IMR-90 (cell line): ENCODE measurements around the gene MARCHF6. TPM values are rescaled to one million over a fixed set of nuclear protein-coding genes. Genes with fewer than 3 reads are reported as not detected.

Experiments
- ATAC-seq: fragments of 200-7000 bp; cut with Tn5 transposase; 2 replicates; pipeline ENCODE4 v1.9.1; 2020; ENCODE audit warnings: low read depth, mild to moderate bottlenecking, moderate library complexity
- BruUV-seq: library from RNA; stranded (reverse); fragments of 400-500 nt; replicated peaks from 2 replicates; lab custom pipeline; 2021; lab: Mats Ljungman, UMichigan
- CTCF ChIA-PET: fragments of 300-600 bp; formaldehyde crosslinking; extraction: SDS; loops from one replicate; lab custom pipeline; 2021; ENCODE audit warnings: antibody characterized with exemption; lab: Yijun Ruan, JAX
- POLR2A ChIA-PET: fragments of 300-600 bp; sonication (Branson Sonifier 250); formaldehyde crosslinking; loops from one replicate; lab custom pipeline; 2022; ENCODE audit warnings: antibody characterized with exemption; ENCODE audit not compliant: unreplicated experiment; lab: Charles Lee
- DNase-seq: peaks from one replicate; pipeline ENCODE4 v3.0.0; 2013
- H2AFZ ChIP-seq: replicated peaks from 2 replicates; pipeline ENCODE3; 2013; ENCODE audit warnings: low read length, mild to moderate bottlenecking; ENCODE audit not compliant: poor library complexity
- H2AK5ac ChIP-seq: 2 replicates; pipeline ENCODE4 v1.6.1; 2013; ENCODE audit warnings: low read depth, low read length, inconsistent platforms
- H2AK9ac ChIP-seq: replicated peaks from 2 replicates; pipeline ENCODE3; 2013; ENCODE audit warnings: mild to moderate bottlenecking, low read depth, low read length, moderate library complexity; ENCODE audit not compliant: poor library complexity
- H2BK120ac ChIP-seq: 2 replicates; pipeline ENCODE4 v1.6.1; 2013; ENCODE audit warnings: low read depth, low read length, inconsistent platforms
- H2BK15ac ChIP-seq: 3 replicates; pipeline ENCODE4 v1.6.1; 2013; ENCODE audit warnings: low read depth, low read length, inconsistent platforms
- H2BK20ac ChIP-seq: 2 replicates; pipeline ENCODE4 v1.6.1; 2013; ENCODE audit warnings: low read depth, mild to moderate bottlenecking, inconsistent platforms, low read length, moderate library complexity
- H2BK5ac ChIP-seq: 2 replicates; pipeline ENCODE4 v1.6.1; 2013; ENCODE audit warnings: mild to moderate bottlenecking, low read depth, low read length, inconsistent platforms; ENCODE audit not compliant: poor library complexity, severe bottlenecking
- H3K14ac ChIP-seq: replicated peaks from 2 replicates; pipeline ENCODE4 v1.6.1; 2013; ENCODE audit warnings: low read depth, low read length, inconsistent platforms
- H3K18ac ChIP-seq: 2 replicates; pipeline ENCODE4 v1.6.1; 2013; ENCODE audit warnings: low read depth, low read length, control low read depth
- H3K23ac ChIP-seq: 2 replicates; pipeline ENCODE4 v1.6.1; 2013; ENCODE audit warnings: low read depth, low read length, inconsistent platforms
- H3K27ac ChIP-seq: 2 replicates; pipeline ENCODE4 v1.5.1; 2013; ENCODE audit warnings: mild to moderate bottlenecking, control low read depth, low read length; ENCODE audit not compliant: insufficient read depth
- H3K27me3 ChIP-seq: 2 replicates; pipeline ENCODE4 v1.6.1; 2013; ENCODE audit warnings: low read length; ENCODE audit not compliant: control insufficient read depth, insufficient read depth
- H3K36me3 ChIP-seq: 2 replicates; pipeline ENCODE4 v1.6.1; 2013; ENCODE audit warnings: low read length, mixed read lengths; ENCODE audit not compliant: control insufficient read depth, insufficient read depth
- H3K4ac ChIP-seq: 2 replicates; pipeline ENCODE4 v1.6.1; 2013; ENCODE audit warnings: low read depth, low read length, inconsistent platforms
- H3K4me1 ChIP-seq: 2 replicates; pipeline ENCODE4 v1.6.1; 2013; ENCODE audit warnings: low read length, mixed read lengths; ENCODE audit not compliant: control insufficient read depth, insufficient read depth
- H3K4me2 ChIP-seq: 2 replicates; pipeline ENCODE4 v1.6.1; 2013; ENCODE audit warnings: low read depth, mild to moderate bottlenecking, control low read depth, low read length, moderate library complexity
- H3K4me3 ChIP-seq: 2 replicates; pipeline ENCODE4 v1.5.1; 2013; ENCODE audit warnings: low read depth, mild to moderate bottlenecking, control low read depth, low read length, moderate library complexity; ENCODE audit not compliant: insufficient read depth
- H3K56ac ChIP-seq: 2 replicates; pipeline ENCODE4 v1.6.1; 2013; ENCODE audit warnings: low read length, inconsistent platforms; ENCODE audit not compliant: insufficient read depth; ENCODE audit errors: extremely low read depth
- H3K79me1 ChIP-seq, 2 experiments: 2 replicates each; pipeline ENCODE4 v1.6.1; 2013; ENCODE audit warnings: low read length in 2 of 2, inconsistent platforms in 1 of 2, low read depth in 1 of 2
- H3K9ac ChIP-seq: 2 replicates; pipeline ENCODE4 v1.6.1; 2013; ENCODE audit warnings: low read depth, low read length, control low read depth
- H3K9me1 ChIP-seq: 2 replicates; pipeline ENCODE4 v1.6.1; 2013; ENCODE audit warnings: low read length, inconsistent platforms; ENCODE audit not compliant: insufficient read depth
- H3K9me3 ChIP-seq: 2 replicates; pipeline ENCODE4 v1.6.1; 2013; ENCODE audit warnings: low read length; ENCODE audit not compliant: control insufficient read depth, insufficient read depth
- H4K20me1 ChIP-seq: 2 replicates; pipeline ENCODE4 v1.6.1; 2013; ENCODE audit warnings: low read length, inconsistent platforms; ENCODE audit not compliant: insufficient read depth
- H4K5ac ChIP-seq: 2 replicates; pipeline ENCODE4 v1.6.1; 2013; ENCODE audit warnings: mild to moderate bottlenecking, low read depth, low read length, control low read depth
- H4K8ac ChIP-seq, 2 experiments: 2 replicates each; pipeline ENCODE4 v1.6.1; 2013; ENCODE audit warnings: low read depth in 2 of 2, low read length in 2 of 2, control low read depth in 1 of 2, inconsistent platforms in 1 of 2
- H4K91ac ChIP-seq: 2 replicates; pipeline ENCODE4 v1.6.1; 2013; ENCODE audit warnings: low read depth, low read length, inconsistent platforms; ENCODE audit not compliant: insufficient read depth
- BHLHE40 ChIP-seq: fragments of 150-350 bp; IDR thresholded peaks from 2 replicates; pipeline ENCODE4 v1.6.1; 2016; ENCODE audit warnings: mild to moderate bottlenecking, low read depth, low read length
- CEBPB ChIP-seq: IDR thresholded peaks from 2 replicates; pipeline ENCODE4 v1.6.1; 2012; ENCODE audit warnings: low read depth, low read length, improper control_type of control experiment
- CHD1 ChIP-seq: IDR thresholded peaks from 2 replicates; pipeline ENCODE4 v1.6.1; 2012; ENCODE audit warnings: low read depth, low read length, improper control_type of control experiment
- FOS ChIP-seq: fragments of 150-350 bp; IDR thresholded peaks from 2 replicates; pipeline ENCODE4 v1.6.1; 2016; ENCODE audit warnings: low read depth, low read length
- MAFK ChIP-seq: IDR thresholded peaks from 2 replicates; pipeline ENCODE4 v1.6.1; 2012; ENCODE audit warnings: low read depth, low read length, improper control_type of control experiment
- MAZ ChIP-seq: IDR thresholded peaks from 2 replicates; pipeline ENCODE4 v1.6.1; 2012; ENCODE audit warnings: low read depth, mild to moderate bottlenecking, low read length, improper control_type of control experiment, moderate library complexity, borderline replicate concordance
- MXI1 ChIP-seq: IDR thresholded peaks from 2 replicates; pipeline ENCODE4 v1.6.1; 2012; ENCODE audit warnings: low read depth, mild to moderate bottlenecking, low read length, moderate library complexity, borderline replicate concordance
- NFE2L2 ChIP-seq: fragments of 150-350 bp; IDR thresholded peaks from 2 replicates; pipeline ENCODE4 v1.6.1; 2016; ENCODE audit warnings: low read depth, mild to moderate bottlenecking, low read length
- POLR2A ChIP-seq: IDR thresholded peaks from 2 replicates; pipeline ENCODE4 v1.6.1; 2012; ENCODE audit warnings: mild to moderate bottlenecking, low read depth, low read length
- RAD21 ChIP-seq: IDR thresholded peaks from 2 replicates; pipeline ENCODE4 v1.6.1; 2012; ENCODE audit warnings: low read length, improper control_type of control experiment
- RCOR1 ChIP-seq: IDR thresholded peaks from 2 replicates; pipeline ENCODE4 v1.6.1; 2012; ENCODE audit warnings: mild to moderate bottlenecking, low read length, improper control_type of control experiment; ENCODE audit not compliant: insufficient replicate concordance
- RFX5 ChIP-seq: IDR thresholded peaks from 2 replicates; pipeline ENCODE4 v1.8.0; 2012; ENCODE audit warnings: low read depth, mild to moderate bottlenecking, low read length, moderate library complexity
- SMC3 ChIP-seq: fragments of 150-350 bp; IDR thresholded peaks from 2 replicates; pipeline ENCODE4 v1.6.1; 2016; ENCODE audit warnings: low read depth, mild to moderate bottlenecking, antibody characterized with exemption, low read length, moderate library complexity
- WGBS, 2 experiments: methylation state at CpG; one replicate each; pipeline versions ENCODE4 v1.1.5 to v1.1.7; 2013; ENCODE audit warnings: missing lambda C conversion rate in 2 of 2; ENCODE audit not compliant: insufficient read length in 1 of 2; ENCODE audit errors: extremely low coverage in 2 of 2; 5-methylcytosine and 5-hydroxymethylcytosine counted together
- dilution Hi-C: fragments of 300-500 bp; cut with HindIII; formaldehyde crosslinking; loops from one replicate; pipeline ENCODE4 v1.14.3; 2018; ENCODE audit warnings: low sequenced_read_pairs; ENCODE audit not compliant: unreplicated experiment
- in situ Hi-C: fragments of 300-500 bp; cut with MboI; formaldehyde crosslinking; loops from 3 replicates; pipeline ENCODE4 v1.14.3; 2019; ENCODE audit warnings: low sequenced_read_pairs, inconsistent platforms, mixed read lengths
- intact Hi-C: fragments of 100-400 bp; cut with micrococcal nuclease; formaldehyde crosslinking; loops from 2 replicates; pipeline ENCODE4 v1.10.0; 2022
- polyA plus RNA-seq, 3 experiments: library from polyadenylated mRNA; depleted of rRNA; stranded (reverse); fragments of >200 nt; gene quantifications; 2 replicates each; pipeline ENCODE4 v1.2.3, GENCODE V29; 2012; ENCODE audit warnings: low replicate concordance in 1 of 3
- total RNA-seq: library from RNA; depleted of rRNA; stranded (reverse); fragments of >200 nt; gene quantifications from 2 replicates; pipeline ENCODE4 v1.2.3, GENCODE V29; 2012
- TF ChIP-seq, protein P1 (sequence below): conservative IDR thresholded peaks from 2 replicates; pipeline ENCODE4 v1.5.1; 2012; ENCODE audit warnings: mild to moderate bottlenecking, low read depth, low read length, improper control_type of control experiment
- TF ChIP-seq, protein P2 (sequence below): fragments of 150-350 bp; IDR thresholded peaks from 2 replicates; pipeline ENCODE4 v1.6.1; 2016; ENCODE audit warnings: low read depth, mild to moderate bottlenecking, low read length, moderate library complexity, borderline replicate concordance
- TF ChIP-seq, protein P3 (sequence below): fragments of 150-350 bp; IDR thresholded peaks from 2 replicates; pipeline ENCODE4 v1.6.1; 2017; ENCODE audit warnings: mild to moderate bottlenecking, antibody characterized with exemption, low read length, low read depth

The MARCHF6 gene
- total and polyA plus RNA-seq, 2 of the 4 experiments (the other 2 are of a cell fraction): 55.2 to 62.6 TPM

DNA sequence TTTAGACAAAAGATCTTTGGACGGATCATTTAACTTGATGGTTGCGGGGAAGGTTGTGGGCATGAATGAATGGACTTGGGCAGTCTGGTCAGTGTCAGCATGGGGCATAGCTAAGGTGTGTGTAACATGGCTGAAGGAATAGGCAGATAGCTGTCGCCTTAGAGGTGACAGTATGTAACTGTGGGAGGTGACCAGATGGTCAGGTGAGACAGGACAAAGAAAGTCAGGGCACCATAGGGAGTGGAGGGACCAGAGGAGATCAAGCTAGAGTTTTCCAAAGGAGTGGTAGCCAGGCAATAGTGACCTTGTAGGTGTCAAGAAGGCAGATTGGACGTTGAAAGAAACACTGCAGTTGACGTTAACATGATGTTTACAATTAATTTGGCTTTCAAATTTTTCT is 43.1 kb downstream of the MARCHF6 start:
- Histone ChIP-seq H2AK9ac (no peak overlapping the region), H3K18ac (no peak overlapping the region), H2AFZ (no peak overlapping the region), H3K9ac (no peak overlapping the region), H3K79me1 (peaks cover 23 to 42% of the 10 kb centered on the region in 2 experiments), H3K9me3 (no peaks in the 10 kb centered on the region), H3K27me3 (no peaks in the 10 kb centered on the region), H4K5ac (no peak overlapping the region), H3K4me2 (no peak overlapping the region), H3K36me3 (peaks cover 30% of the 10 kb centered on the region), H4K20me1 (peaks cover 10% of the 10 kb centered on the region), H4K8ac (no peak overlapping the region), H2BK120ac (no peak overlapping the region), H2BK20ac (no peak overlapping the region), H3K4ac (no peak overlapping the region), H3K14ac (no peak overlapping the region), H3K23ac (no peak overlapping the region), H2BK5ac (no peak overlapping the region), H3K4me3 (no peak overlapping the region), H2BK15ac (no peak overlapping the region), H3K4me1 (no peaks in the 10 kb centered on the region; the same call in 1 of the 2 replicates), H2AK5ac (no peak overlapping the region), H3K9me1 (peaks cover 4% of the 10 kb centered on the region), H3K27ac (no peak overlapping the region), H4K91ac (no peak overlapping the region), H3K56ac (no peak overlapping the region)
- DNase-seq (no peak), ATAC-seq (no peak)
- TF ChIP-seq MAFK (no peak), CHD1 (no peak), RCOR1 (no peak), CEBPB (no peak), MAZ (no peak), RFX5 (no peak), MXI1 (no peak), FOS (no peak), BHLHE40 (no peak), POLR2A (no peak), RAD21 (no peak), NFE2L2 (no peak), SMC3 (no peak)
- TF ChIP-seq, protein P1, sequence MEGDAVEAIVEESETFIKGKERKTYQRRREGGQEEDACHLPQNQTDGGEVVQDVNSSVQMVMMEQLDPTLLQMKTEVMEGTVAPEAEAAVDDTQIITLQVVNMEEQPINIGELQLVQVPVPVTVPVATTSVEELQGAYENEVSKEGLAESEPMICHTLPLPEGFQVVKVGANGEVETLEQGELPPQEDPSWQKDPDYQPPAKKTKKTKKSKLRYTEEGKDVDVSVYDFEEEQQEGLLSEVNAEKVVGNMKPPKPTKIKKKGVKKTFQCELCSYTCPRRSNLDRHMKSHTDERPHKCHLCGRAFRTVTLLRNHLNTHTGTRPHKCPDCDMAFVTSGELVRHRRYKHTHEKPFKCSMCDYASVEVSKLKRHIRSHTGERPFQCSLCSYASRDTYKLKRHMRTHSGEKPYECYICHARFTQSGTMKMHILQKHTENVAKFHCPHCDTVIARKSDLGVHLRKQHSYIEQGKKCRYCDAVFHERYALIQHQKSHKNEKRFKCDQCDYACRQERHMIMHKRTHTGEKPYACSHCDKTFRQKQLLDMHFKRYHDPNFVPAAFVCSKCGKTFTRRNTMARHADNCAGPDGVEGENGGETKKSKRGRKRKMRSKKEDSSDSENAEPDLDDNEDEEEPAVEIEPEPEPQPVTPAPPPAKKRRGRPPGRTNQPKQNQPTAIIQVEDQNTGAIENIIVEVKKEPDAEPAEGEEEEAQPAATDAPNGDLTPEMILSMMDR: no peak
- TF ChIP-seq, protein P2, sequence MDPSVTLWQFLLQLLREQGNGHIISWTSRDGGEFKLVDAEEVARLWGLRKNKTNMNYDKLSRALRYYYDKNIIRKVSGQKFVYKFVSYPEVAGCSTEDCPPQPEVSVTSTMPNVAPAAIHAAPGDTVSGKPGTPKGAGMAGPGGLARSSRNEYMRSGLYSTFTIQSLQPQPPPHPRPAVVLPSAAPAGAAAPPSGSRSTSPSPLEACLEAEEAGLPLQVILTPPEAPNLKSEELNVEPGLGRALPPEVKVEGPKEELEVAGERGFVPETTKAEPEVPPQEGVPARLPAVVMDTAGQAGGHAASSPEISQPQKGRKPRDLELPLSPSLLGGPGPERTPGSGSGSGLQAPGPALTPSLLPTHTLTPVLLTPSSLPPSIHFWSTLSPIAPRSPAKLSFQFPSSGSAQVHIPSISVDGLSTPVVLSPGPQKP: no peak
- TF ChIP-seq, protein P3, sequence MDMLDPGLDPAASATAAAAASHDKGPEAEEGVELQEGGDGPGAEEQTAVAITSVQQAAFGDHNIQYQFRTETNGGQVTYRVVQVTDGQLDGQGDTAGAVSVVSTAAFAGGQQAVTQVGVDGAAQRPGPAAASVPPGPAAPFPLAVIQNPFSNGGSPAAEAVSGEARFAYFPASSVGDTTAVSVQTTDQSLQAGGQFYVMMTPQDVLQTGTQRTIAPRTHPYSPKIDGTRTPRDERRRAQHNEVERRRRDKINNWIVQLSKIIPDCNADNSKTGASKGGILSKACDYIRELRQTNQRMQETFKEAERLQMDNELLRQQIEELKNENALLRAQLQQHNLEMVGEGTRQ: no peak
- in situ Hi-C loops (no loop called here), intact Hi-C loops (no loop called here), dilution Hi-C loops (no loop called here)
- BruUV-seq: no TSS peak
- ChIA-PET CTCF (interaction anchor here (1.5 kb wide), 1 partner anchor 8 kb away, joined by 4 read pairs; no protein-coding TSS in a partner anchor), POLR2A (interaction anchor here (0.6 kb wide), 1 partner anchor 9 kb away, joined by 5 read pairs; no protein-coding TSS in a partner anchor)
- WGBS, 2 experiments: 89% methylated on average over 3 of the region's 5 CpGs; no CpG with 5 or more reads in 1 of the 2 experiments
